Measurements from ENCODE around the gene PHC3. TPM values are rescaled to one million over a fixed set of nuclear protein-coding genes. Genes with fewer than 3 reads are reported as not detected.
A peak's percentile ranks its signal among the peaks of the same experiment; 100 is the strongest.

Gene PHC3
- total and polyA plus RNA-seq, 2 of the 13 experiments (the other 11 are each of a cell fraction or from before 2014, with no cell fraction given): 24.1 to 49.0 TPM

DNA sequence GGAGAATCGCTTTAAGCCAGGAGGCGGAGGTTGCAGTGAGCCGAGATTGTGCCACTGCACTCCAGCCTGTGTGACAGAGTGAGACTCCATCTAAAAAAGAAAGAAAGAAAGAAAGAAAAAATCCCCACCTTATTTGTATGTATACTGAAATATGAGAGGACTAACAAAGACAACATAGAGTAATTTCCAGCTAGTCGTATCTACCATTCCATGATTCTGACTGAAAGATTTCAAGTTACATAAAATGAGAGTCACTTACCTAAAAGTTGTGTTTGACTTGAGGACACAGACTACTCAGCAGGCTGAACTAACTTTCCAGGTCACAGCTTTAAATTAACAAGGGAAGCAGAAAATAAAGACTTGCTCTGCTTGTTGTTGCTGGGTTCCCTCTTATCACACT, 21.9 kb upstream of the PHC3 start:
- Histone ChIP-seq H2AFZ (ENCODE audit: low read length) (no peak overlapping the region), H3K9ac (ENCODE audit: insufficient read depth, low read depth, low read length) (no peak overlapping the region), H4K20me1 (ENCODE audit: insufficient read depth, low read length) (no peaks in the 10 kb centered on the region), H3K9me3 (ENCODE audit: low read length) (no peaks in the 10 kb centered on the region), H3K27ac (ENCODE audit: extremely low read length, insufficient read depth, low read length) (no peak overlapping the region), H3K4me2 (ENCODE audit: low read depth, low read length) (0 out of 2 replicates have a peak overlapping the region, but pooled peaks have one; percentile 52), H3K27me3 (ENCODE audit: control insufficient read depth in 1 of 2, insufficient read depth in 2 of 2, low read length in 2 of 2) (no peaks in the 10 kb centered on the region), H3K4me1 (ENCODE audit: insufficient read depth, low read length) (peaks cover 66% of the 10 kb centered on the region), H3K4me3 (replicated peaks in 1 of 3; ENCODE audit: insufficient read depth in 1 of 3, low read depth in 2 of 3, low read length in 3 of 3) (no peak overlapping the region; a peak in 1 of 6 replicates), H3K79me2 (ENCODE audit: insufficient read depth, low read length) (no peaks in the 10 kb centered on the region), H3K36me3 (replicated peaks in 1 of 2; ENCODE audit: control insufficient read depth in 1 of 2, insufficient read depth in 2 of 2, low read length in 2 of 2) (no peaks in the 10 kb centered on the region)
- DNase-seq (ENCODE audit: low spot score) (no peak), FAIRE-seq (no peak), ATAC-seq (no peak)
- WGBS (ENCODE audit: low lambda C conversion rate): 59% methylated on average over 4 of the region's 4 CpGs
- ChIA-PET CTCF (ENCODE audit: low intra/inter-chr PET ratio, low total read pairs) (no interaction called here), POLR2A (interaction anchor here (1.4 kb wide), 1 partner anchor 19 kb away, joined by 7 read pairs; the partner anchor contains the start of gene PRKCI)
- TF ChIP-seq ATF7-NPFF (CRISPR knock-in tag; IDR thresholded peaks at IDR 0.05; ENCODE audit: low read depth) (no peak), ZNF205 (CRISPR knock-in tag; IDR thresholded peaks at IDR 0.05) (peak; percentile 94)
- in situ Hi-C loops (cut with HindIII; ENCODE audit: extremely low pct_ligation_motif_present, low pct_unique_long_range_greater_than_20kb): no loop called here
- no TSS peak for BruUV-seq (replicated peaks)
- intact Hi-C loops (cut with micrococcal nuclease; ENCODE audit: unreplicated experiment): no loop called here

DNA sequence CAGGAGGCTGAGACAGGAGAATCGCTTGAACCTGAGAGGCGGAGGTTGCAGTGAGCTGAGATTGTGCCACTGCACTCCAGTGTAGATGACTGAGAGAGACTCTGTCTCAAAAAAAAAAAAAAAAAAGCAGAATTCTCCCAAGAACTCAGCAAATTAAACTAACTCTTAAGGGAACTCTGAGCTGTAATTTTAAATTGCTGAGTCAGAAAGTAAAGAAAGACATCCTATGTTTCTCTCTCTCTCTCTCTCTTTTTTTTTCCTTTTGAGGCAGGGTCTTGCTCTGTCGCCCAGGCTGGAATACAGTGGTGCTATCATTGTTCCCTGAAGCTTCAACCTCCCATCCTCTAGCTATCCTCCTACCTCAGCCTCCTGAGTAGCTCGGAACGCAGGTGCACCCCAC, 20.0 kb upstream of the PHC3 start:
- Histone ChIP-seq H3K9ac (ENCODE audit: insufficient read depth, low read depth, low read length) (no peak overlapping the region), H3K4me3 (replicated peaks in 1 of 3; ENCODE audit: insufficient read depth in 1 of 3, low read depth in 2 of 3, low read length in 3 of 3) (no peak overlapping the region; a peak in 1 of 6 replicates), H3K27ac (ENCODE audit: extremely low read length, insufficient read depth, low read length) (no peak overlapping the region), H2AFZ (ENCODE audit: low read length) (no peak overlapping the region), H3K9me3 (ENCODE audit: low read length) (no peaks in the 10 kb centered on the region), H4K20me1 (ENCODE audit: insufficient read depth, low read length) (no peaks in the 10 kb centered on the region), H3K4me2 (ENCODE audit: low read depth, low read length) (peak overlapping the region; percentile 57; the same call in 1 of the 2 replicates), H3K36me3 (replicated peaks in 1 of 2; ENCODE audit: control insufficient read depth in 1 of 2, insufficient read depth in 2 of 2, low read length in 2 of 2) (no peaks in the 10 kb centered on the region), H3K27me3 (ENCODE audit: control insufficient read depth in 1 of 2, insufficient read depth in 2 of 2, low read length in 2 of 2) (no peaks in the 10 kb centered on the region), H3K79me2 (ENCODE audit: insufficient read depth, low read length) (no peaks in the 10 kb centered on the region), H3K4me1 (ENCODE audit: insufficient read depth, low read length) (peaks cover 64% of the 10 kb centered on the region)
- DNase-seq (ENCODE audit: low spot score): no peak
- 39% methylated on average over 5 of the region's 5 CpGs for WGBS (ENCODE audit: low lambda C conversion rate)
- in situ Hi-C loops (cut with HindIII; ENCODE audit: extremely low pct_ligation_motif_present, low pct_unique_long_range_greater_than_20kb) (no loop called here), intact Hi-C loops (cut with micrococcal nuclease; ENCODE audit: unreplicated experiment) (no loop called here)
- FAIRE-seq: no peak
- ATAC-seq: no peak
- ChIA-PET POLR2A (interaction anchor here (0.6 to 0.7 kb wide), 3 partner anchors 22 to 156 kb away, joined by 3 to 4 read pairs (median 3); no protein-coding TSS in a partner anchor), CTCF (ENCODE audit: low intra/inter-chr PET ratio, low total read pairs) (no interaction called here)
- BruUV-seq (replicated peaks): no TSS peak
- TF ChIP-seq, protein P1, sequence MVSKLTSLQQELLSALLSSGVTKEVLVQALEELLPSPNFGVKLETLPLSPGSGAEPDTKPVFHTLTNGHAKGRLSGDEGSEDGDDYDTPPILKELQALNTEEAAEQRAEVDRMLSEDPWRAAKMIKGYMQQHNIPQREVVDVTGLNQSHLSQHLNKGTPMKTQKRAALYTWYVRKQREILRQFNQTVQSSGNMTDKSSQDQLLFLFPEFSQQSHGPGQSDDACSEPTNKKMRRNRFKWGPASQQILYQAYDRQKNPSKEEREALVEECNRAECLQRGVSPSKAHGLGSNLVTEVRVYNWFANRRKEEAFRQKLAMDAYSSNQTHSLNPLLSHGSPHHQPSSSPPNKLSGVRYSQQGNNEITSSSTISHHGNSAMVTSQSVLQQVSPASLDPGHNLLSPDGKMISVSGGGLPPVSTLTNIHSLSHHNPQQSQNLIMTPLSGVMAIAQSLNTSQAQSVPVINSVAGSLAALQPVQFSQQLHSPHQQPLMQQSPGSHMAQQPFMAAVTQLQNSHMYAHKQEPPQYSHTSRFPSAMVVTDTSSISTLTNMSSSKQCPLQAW (CRISPR knock-in tag; IDR thresholded peaks at IDR 0.05): no peak
- TF ChIP-seq NFE2L2 (IDR thresholded peaks at IDR 0.05; ENCODE audit: low read length) (peak; percentile 43), ZNF430 (CRISPR knock-in tag; IDR thresholded peaks at IDR 0.05) (no peak), CBX1 (IDR thresholded peaks at IDR 0.05; ENCODE audit: low read depth) (no peak), MAFK (conservative IDR thresholded peaks at IDR 0.05 in 1 of 2, IDR thresholded peaks at IDR 0.05 in 1 of 2; ENCODE audit: low read length in 2 of 2) (peak; percentile 77 to 90), SMC3 (IDR thresholded peaks at IDR 0.05; ENCODE audit: low read length) (no peak), MAFF (IDR thresholded peaks at IDR 0.05; ENCODE audit: low read depth, low read length) (peak; percentile 79), ZNF460 (CRISPR knock-in tag; IDR thresholded peaks at IDR 0.05; ENCODE audit: borderline replicate concordance) (peak; percentile 38; the same call in 1 of the 2 replicates)
- TF ChIP-seq, protein P2, sequence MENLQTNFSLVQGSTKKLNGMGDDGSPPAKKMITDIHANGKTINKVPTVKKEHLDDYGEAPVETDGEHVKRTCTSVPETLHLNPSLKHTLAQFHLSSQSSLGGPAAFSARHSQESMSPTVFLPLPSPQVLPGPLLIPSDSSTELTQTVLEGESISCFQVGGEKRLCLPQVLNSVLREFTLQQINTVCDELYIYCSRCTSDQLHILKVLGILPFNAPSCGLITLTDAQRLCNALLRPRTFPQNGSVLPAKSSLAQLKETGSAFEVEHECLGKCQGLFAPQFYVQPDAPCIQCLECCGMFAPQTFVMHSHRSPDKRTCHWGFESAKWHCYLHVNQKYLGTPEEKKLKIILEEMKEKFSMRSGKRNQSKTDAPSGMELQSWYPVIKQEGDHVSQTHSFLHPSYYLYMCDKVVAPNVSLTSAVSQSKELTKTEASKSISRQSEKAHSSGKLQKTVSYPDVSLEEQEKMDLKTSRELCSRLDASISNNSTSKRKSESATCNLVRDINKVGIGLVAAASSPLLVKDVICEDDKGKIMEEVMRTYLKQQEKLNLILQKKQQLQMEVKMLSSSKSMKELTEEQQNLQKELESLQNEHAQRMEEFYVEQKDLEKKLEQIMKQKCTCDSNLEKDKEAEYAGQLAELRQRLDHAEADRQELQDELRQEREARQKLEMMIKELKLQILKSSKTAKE (CRISPR knock-in tag; IDR thresholded peaks at IDR 0.05; ENCODE audit: borderline replicate concordance): no peak
- TF ChIP-seq, protein P3, sequence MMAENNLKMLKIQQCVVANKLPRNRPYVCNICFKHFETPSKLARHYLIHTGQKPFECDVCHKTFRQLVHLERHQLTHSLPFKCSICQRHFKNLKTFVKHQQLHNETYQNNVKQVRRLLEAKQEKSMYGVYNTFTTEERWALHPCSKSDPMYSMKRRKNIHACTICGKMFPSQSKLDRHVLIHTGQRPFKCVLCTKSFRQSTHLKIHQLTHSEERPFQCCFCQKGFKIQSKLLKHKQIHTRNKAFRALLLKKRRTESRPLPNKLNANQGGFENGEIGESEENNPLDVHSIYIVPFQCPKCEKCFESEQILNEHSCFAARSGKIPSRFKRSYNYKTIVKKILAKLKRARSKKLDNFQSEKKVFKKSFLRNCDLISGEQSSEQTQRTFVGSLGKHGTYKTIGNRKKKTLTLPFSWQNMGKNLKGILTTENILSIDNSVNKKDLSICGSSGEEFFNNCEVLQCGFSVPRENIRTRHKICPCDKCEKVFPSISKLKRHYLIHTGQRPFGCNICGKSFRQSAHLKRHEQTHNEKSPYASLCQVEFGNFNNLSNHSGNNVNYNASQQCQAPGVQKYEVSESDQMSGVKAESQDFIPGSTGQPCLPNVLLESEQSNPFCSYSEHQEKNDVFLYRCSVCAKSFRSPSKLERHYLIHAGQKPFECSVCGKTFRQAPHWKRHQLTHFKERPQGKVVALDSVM (CRISPR knock-in tag; IDR thresholded peaks at IDR 0.05): peak; percentile 84
